ENCODE data around the gene KCTD6.
"Not testable (repeated sequence)": the region's sequence is repeated elsewhere in the genome, so short reads cannot be mapped to it uniquely, and the experiment has no call there.

The KCTD6 gene

DNA sequence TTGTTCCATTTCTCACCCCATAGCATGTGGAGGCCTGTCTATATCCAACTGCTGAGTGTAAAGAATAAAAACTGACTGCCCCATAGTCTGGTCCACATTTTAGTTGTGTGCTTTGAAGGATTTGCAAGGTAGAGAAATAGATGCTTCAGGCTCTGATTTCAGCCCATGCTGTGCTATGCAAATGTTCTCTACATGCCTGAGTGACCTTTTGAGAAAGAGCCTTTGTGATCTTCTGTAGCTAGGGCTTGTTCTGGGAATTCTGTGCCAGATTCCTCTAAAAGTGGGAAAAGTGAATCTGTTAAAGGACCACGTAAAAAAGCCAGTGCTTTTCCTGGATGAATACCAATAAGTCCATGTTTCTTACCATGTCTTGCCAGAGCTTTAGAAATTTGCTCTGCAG is 5.2 kb downstream of the KCTD6 start:
- Mint-ChIP-seq H3K27ac (no peak overlapping the region), H3K4me1 (ENCODE audit: low read depth) (peaks cover 49% of the 10 kb centered on the region), H3K4me3 (no peak overlapping the region), H3K36me3 (ENCODE audit: low read depth) (peaks cover 22% of the 10 kb centered on the region), H3K9me3 (no peaks in the 10 kb centered on the region), H3K27me3 (peaks cover 3% of the 10 kb centered on the region)

DNA sequence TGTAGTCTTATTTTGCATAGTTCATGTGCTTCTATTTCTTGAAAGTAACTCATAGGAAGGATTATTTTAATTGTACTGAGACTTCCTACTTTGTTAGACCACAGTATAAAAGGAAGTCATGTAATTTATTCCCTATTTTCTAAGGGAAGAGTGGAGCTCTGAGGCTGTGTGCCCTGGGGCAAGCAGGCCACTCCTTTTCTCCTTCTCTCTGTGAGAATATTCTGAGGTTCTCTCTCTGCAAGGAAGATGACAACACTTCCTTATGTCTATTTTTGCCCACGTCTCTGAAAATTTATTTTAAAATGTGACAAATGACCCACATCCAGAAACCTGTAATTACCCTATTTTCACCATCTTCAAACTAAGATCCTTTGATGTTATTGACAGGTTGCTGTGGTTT is 11.0 kb downstream of the KCTD6 start:
- H3K36me3 Mint-ChIP-seq (ENCODE audit: low read depth): peaks cover 27% of the 10 kb centered on the region
- H3K27ac Mint-ChIP-seq: no peak overlapping the region
- H3K9me3 Mint-ChIP-seq: no peaks in the 10 kb centered on the region
- no peaks in the 10 kb centered on the region for H3K4me1 Mint-ChIP-seq (ENCODE audit: low read depth)
- no peak overlapping the region for H3K4me3 Mint-ChIP-seq
- H3K27me3 Mint-ChIP-seq: no peaks in the 10 kb centered on the region

DNA sequence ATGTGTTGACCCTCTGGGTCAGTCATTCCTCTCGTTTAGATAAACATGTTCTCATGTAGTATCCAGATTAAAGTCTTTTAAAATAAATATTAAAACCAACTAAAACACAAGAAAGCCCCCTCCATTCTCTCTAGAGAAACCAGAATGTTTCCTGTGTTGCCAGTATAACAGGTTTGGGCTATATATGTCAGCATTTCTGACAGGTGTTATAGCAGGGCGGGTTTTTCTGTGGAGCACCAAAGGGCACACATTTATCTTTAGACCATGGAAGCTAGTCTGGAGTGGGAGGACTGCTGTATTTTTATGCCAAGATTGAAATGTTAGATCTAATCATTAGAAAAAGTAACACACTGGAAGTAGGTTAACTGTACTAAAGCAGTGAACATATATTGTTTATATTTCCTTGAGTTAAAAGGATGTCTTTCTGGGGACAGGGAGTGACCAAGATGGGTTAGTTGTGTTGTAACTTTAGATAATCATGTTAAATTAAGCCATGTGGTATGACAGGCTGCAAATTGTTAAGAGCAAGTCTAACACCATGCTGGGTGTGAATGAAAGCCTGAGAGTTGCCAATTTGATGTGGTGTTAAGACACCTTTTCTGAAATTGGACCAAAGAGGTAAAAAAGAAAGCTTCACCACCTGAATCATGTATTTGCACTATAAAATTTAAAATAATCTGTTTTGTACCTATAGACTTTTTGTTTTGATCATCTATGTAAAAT is 15.6 kb downstream of the KCTD6 start:
- H3K27ac Mint-ChIP-seq: no peak overlapping the region
- no peaks in the 10 kb centered on the region for H3K4me1 Mint-ChIP-seq (ENCODE audit: low read depth)
- H3K27me3 Mint-ChIP-seq: no peaks in the 10 kb centered on the region
- H3K9me3 Mint-ChIP-seq: no peaks in the 10 kb centered on the region
- H3K4me3 Mint-ChIP-seq: no peak overlapping the region
- peaks cover 5% of the 10 kb centered on the region for H3K36me3 Mint-ChIP-seq (ENCODE audit: low read depth)

DNA sequence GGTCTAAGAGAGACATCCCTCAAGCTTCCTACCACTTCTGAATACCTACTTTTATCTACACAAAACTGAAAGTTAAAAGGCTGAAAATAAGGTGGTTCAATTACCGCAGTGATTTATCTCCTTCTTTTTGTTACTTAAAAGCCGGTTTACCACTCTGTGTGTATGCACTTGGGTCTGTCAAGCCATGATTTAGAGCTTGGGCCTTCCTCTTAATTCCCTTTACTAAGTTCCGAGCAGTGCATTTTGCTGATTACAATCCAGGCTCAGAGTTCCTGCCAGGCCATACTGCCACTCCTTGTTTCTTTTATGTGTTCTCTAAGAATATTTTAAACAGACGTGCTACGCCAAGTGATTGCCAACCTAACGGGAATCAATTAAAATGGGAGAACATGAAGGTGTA is 16.5 kb downstream of the KCTD6 start:
- no peaks in the 10 kb centered on the region for H3K4me1 Mint-ChIP-seq (ENCODE audit: low read depth)
- peaks cover 5% of the 10 kb centered on the region for H3K36me3 Mint-ChIP-seq (ENCODE audit: low read depth)
- no peaks in the 10 kb centered on the region for H3K9me3 Mint-ChIP-seq
- no peaks in the 10 kb centered on the region for H3K27me3 Mint-ChIP-seq
- no peak overlapping the region for H3K27ac Mint-ChIP-seq
- no peak overlapping the region for H3K4me3 Mint-ChIP-seq

DNA sequence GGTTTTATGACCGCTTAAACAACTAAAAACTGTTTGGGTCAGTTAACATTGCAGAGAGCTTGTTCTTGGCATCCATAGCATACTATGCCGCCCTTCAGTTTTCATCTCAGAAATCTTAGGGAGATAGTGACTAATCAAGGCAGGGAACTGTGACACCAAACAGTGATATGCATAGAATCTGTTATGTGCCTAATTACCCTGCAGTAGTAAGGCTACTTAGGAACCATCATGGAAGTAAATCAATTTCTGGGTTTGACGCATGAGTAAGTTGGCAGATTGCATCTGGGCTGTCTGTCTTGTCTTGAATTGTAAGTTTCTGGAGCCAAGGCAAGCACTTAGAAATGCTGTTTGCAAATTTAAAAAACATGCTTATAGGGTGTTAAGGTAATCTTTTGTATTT is 22.5 kb downstream of the KCTD6 start:
- Mint-ChIP-seq H3K36me3 (ENCODE audit: low read depth) (no peaks in the 10 kb centered on the region), H3K27ac (no peak overlapping the region), H3K27me3 (no peaks in the 10 kb centered on the region), H3K9me3 (no peaks in the 10 kb centered on the region), H3K4me1 (ENCODE audit: low read depth) (no peaks in the 10 kb centered on the region), H3K4me3 (no peak overlapping the region)

DNA sequence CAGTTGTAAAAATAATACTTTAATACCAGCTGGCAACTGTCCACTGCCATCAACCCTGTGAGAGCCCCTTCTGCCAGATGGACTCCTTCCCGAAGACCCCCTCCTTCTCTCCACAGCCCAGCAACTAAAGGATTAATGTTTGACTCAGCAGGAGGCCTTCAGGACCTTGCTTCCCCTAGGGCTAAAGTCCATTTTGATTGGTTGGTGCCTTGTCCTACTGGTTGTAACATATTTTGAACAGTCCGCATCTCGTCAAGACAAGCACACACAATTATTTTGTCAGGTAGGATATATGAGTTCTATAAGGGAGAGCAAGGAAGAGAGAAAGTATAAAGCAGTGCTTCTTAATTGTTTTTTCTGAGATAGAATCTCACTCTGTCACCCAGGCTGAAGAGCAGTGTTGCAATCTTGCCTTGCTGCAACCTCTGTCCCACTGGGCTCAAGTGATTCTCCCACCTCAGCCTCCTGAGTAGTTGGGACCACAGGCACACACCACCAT is 26.4 kb downstream of the KCTD6 start:
- no peaks in the 10 kb centered on the region for H3K4me1 Mint-ChIP-seq (ENCODE audit: low read depth)
- H3K4me3 Mint-ChIP-seq: no peak overlapping the region
- H3K27ac Mint-ChIP-seq: no peak overlapping the region
- no peaks in the 10 kb centered on the region for H3K27me3 Mint-ChIP-seq
- no peaks in the 10 kb centered on the region for H3K36me3 Mint-ChIP-seq (ENCODE audit: low read depth)
- H3K9me3 Mint-ChIP-seq: no peaks in the 10 kb centered on the region

DNA sequence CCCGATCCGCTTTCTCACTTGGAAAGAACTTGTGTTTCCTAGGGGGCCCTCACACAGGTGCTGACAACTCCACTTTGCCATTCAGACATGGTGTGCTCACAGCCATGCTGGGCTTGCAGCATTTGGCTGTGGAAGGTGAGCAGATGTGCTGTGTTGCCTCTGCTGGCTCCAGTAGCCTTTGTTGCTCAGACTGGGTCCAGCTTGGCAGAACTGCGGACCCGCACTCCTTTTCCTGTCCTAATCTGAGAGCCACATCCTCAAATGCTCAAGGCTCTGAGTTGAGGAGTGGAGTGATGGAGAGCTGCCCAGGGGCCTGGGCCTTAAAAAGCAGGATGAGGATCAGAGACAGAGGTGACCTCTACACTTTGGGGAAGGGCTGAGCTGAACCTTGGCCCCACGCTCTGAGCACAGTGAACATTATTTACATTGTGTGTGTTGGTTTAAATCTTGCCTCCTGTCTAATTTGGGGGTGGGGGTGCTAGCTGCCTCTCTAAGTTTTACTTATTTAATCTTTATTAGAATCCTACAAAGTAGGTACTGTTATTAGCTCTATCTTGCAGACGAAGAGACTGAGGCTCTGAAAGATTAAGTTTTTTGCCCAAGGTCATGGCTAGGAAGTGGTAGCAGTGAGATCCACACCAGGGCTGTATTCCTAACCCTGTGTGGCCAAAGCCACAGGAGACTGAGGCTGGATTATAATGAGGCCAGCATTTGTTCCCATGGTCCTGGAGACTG is 27.9 kb downstream of the KCTD6 start:
- Mint-ChIP-seq H3K9me3 (no peaks in the 10 kb centered on the region), H3K4me1 (ENCODE audit: low read depth) (no peaks in the 10 kb centered on the region), H3K27me3 (no peaks in the 10 kb centered on the region), H3K27ac (no peak overlapping the region), H3K36me3 (ENCODE audit: low read depth) (no peaks in the 10 kb centered on the region), H3K4me3 (no peak overlapping the region)

DNA sequence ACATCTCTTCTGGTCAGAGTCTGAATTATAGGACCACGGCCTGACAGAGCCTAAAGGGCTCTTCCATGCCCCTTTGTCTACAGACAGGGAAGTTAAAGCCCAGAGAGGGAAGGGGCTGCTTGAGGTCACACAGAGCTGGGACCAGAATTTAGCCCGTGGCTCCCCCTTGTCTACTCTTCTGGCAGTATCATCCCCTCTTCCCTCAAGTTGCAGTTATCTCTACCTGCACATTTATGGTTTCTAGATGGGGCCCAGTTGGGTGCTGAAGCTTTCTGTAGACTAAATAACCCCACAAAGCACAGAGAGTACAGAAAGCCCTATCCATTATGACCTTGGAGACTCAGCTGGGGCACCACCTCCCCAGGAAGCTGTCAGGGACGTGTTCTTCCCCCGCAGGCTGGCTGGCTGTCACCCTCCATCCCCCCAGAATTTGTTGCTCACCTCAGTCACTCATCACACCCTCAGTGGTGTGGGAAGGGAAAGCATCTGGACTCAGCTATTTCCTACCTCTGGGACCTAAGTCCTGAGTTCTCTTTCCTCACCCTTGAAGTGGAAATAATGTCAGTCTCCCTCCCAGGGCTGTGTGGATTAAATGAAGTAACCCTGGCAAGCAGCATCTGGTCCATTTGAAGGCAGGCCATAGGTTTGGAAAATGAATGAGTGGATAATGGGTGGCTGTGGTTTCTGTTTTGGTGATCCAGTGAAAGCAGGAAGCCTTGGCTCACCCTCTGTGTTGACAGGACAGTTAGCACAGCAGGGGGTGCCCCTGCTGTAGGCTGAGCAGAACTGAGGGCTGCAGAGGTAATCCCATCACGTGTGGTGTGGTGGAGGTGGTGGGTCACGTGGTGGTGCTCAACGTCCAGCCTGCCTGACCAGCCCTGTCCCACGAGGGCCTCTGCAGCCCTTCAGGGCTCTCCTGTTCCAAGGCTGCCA is 28.8 kb downstream of the KCTD6 start:
- Mint-ChIP-seq H3K36me3 (ENCODE audit: low read depth) (no peaks in the 10 kb centered on the region), H3K4me1 (ENCODE audit: low read depth) (no peaks in the 10 kb centered on the region), H3K27me3 (no peaks in the 10 kb centered on the region), H3K27ac (no peak overlapping the region), H3K4me3 (no peak overlapping the region), H3K9me3 (no peaks in the 10 kb centered on the region)

DNA sequence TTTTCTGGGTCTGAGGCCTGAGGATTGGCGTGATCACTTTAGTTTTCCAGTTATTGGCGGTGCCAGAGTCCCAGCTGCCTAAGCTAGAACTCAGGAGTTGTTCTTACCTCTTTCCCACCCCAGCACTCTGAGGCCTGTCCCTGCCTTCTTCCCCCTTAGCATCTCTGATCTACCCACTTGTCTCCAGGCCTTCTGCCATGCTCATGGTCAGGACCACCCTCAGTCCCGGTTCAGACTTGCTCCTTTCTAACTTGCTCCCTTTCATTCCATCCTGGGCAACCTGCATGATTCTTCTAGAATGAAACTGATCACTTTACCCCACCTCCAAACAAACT is 29.4 kb downstream of the KCTD6 start:
- Mint-ChIP-seq H3K36me3 (ENCODE audit: low read depth) (no peaks in the 10 kb centered on the region), H3K27me3 (no peaks in the 10 kb centered on the region), H3K4me3 (no peak overlapping the region), H3K27ac (no peak overlapping the region), H3K4me1 (ENCODE audit: low read depth) (no peaks in the 10 kb centered on the region), H3K9me3 (no peaks in the 10 kb centered on the region)

DNA sequence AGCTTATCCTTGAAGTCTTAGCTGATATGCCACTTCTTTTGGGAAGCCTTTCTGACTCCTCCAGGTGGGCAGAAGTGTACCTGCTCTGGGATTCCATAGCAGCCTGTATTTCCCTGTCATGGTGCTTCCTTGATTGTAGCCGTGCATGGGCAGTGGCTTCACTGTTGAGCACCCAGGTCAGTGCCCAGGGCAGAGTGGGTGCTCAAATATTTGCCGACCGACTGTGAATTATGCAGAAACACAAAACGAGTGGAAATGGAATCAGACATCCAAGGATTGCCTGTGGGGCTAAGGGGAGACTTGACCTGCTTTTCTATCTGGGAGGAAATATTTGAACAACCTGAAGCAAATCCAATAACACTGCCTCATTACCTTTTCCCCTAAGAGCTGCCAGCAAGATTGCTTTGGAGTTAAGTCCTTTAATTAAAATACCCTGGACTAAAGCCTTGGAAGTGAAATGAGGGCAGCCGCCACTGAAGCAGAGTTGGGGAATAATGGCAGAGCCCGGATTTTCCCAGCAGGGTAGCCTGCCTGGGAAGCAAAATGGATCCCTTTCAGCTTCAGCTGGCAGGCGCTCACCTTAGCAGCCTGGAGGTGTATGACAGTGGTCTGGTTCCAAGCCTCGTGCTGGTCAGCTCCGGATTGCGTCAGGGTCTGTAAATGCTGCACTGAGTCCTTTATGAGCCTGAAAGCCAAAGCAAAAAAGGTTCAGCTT is 30.2 kb downstream of the KCTD6 start:
- Mint-ChIP-seq H3K4me3 (no peak overlapping the region), H3K27me3 (no peaks in the 10 kb centered on the region), H3K9me3 (no peaks in the 10 kb centered on the region), H3K27ac (no peak overlapping the region), H3K4me1 (ENCODE audit: low read depth) (no peaks in the 10 kb centered on the region), H3K36me3 (ENCODE audit: low read depth) (no peaks in the 10 kb centered on the region)

DNA sequence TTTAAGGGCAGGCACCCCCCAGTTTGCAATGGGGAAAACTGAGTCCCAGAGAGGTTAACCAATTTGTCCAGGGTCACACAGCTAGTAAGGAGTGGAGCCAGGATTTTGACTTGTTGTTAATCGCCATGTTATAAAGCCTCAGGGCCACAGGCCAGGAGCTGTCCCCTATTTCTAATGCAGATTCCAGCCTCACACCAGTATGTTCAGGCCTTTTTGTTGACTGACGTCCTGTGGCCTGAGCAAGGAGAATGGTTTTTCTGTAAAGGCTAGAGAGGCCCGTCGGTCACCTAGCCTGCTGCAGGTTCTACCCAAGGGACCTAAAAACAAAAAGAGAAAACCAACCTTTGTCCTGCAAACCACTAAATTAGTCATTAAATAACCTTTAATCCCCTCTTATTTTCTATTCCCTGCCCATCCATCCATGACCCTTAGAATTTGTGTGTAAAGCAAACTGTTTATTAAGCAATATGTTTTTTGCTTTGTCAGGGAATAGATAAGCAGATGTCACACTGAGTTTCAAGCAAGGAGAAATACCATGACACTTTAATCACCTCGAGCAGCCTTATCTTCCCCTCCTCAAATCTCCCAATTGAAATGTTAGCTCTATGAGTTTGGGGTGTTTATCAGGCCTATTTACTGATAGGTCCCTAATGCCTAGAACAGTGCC is 31.0 kb downstream of the KCTD6 start:
- Mint-ChIP-seq H3K4me3 (no peak overlapping the region), H3K9me3 (no peaks in the 10 kb centered on the region), H3K4me1 (ENCODE audit: low read depth) (no peaks in the 10 kb centered on the region), H3K27ac (no peak overlapping the region), H3K27me3 (no peaks in the 10 kb centered on the region), H3K36me3 (ENCODE audit: low read depth) (no peaks in the 10 kb centered on the region)

DNA sequence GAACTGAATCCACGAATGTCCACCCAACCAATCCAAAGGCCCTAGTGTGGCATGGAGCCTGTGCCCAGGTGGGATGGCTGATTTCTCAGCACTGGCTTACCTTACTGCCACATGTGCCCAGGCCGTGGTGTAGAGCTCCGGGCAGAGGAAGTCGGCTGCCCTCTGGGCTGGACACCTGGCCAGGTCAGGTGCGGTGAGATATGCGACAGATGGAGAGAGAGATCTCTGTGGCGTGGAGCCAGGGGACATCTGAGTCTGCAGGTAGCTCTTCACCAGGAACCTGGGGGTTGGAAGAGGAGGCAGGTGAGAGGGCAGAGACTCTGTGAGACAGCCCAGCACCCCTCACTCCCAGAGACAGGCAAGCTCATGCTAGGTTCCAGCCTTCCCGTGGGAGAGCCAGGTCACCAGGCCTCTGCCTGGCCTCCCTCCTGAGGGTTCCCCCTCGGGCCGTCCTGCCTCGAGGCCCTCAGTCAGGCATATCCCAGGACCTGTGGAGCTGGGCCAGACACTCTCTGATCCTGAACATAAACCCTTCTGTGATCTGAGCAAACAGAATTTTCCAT is 32.5 kb downstream of the KCTD6 start:
- Mint-ChIP-seq H3K4me3 (no peak overlapping the region), H3K9me3 (no peaks in the 10 kb centered on the region), H3K4me1 (ENCODE audit: low read depth) (no peaks in the 10 kb centered on the region), H3K27me3 (no peaks in the 10 kb centered on the region), H3K27ac (no peak overlapping the region), H3K36me3 (ENCODE audit: low read depth) (no peaks in the 10 kb centered on the region)

DNA sequence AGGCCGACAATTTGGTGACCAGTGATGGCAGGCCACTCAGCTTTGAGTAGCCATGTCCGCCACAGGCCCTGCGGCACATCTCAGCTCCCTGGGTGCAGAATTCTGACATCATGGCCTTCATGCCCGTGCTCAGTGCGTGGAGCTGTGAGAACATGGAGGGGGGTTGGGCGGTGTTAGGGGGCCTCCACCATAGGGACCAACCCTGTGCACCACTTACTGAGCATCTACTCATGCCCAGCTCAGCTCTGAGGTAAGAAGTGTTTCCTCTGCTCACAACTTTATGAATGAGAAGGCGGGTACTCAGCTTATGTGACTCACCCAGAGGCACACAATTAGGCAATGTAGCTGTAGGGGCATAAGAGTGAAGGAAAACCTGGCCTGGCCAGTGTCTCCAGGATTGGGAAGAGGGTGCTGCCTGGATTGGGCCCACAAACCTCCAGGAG is 34.6 kb downstream of the KCTD6 start:
- Mint-ChIP-seq H3K36me3 (ENCODE audit: low read depth) (no peaks in the 10 kb centered on the region), H3K4me1 (ENCODE audit: low read depth) (no peaks in the 10 kb centered on the region), H3K27me3 (no peaks in the 10 kb centered on the region), H3K27ac (no peak overlapping the region), H3K9me3 (no peaks in the 10 kb centered on the region), H3K4me3 (no peak overlapping the region)

DNA sequence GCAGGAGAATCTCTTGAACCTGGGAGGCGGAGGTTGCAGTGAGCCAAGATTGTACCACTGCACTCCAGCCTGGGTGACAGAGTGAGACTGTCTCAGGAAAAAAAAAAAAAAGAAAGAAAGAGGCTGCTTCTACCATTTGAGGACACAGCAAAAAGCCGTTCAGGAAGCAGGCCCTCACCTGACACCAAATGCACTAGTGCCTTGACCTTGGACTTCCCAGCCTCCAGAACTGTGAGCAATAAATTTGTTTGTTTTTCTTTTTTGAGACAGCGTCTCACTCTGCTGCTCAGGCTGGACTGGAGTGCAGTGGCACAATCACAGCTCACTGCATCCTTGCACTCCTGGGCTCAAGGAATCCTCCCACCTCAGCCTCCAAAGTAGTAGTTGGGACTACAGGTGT is 35.5 kb downstream of the KCTD6 start:
- not testable (repeated sequence) for H3K36me3 Mint-ChIP-seq (ENCODE audit: low read depth); H3K27me3 Mint-ChIP-seq; H3K9me3 Mint-ChIP-seq; H3K27ac Mint-ChIP-seq; H3K4me3 Mint-ChIP-seq; H3K4me1 Mint-ChIP-seq (ENCODE audit: low read depth)

All from stimulated activated naive CD8-positive, alpha-beta T cell treated with anti-CD3 and anti-CD28 coated beads, Interleukin-15, Interleukin-2, amounts not matched to agents 100 ng/mL and 50 ng/mL, for 24 hours (primary cell).